H1 (cell line): ENCODE results near the gene SLC25A39. TPM values are rescaled to one million over a fixed set of nuclear protein-coding genes. Genes with fewer than 3 reads are reported as not detected.

Experiments used
- CTCF ChIA-PET: fragments of 300-600 bp; sonication (Branson Sonifier 250); formaldehyde crosslinking; loops from one replicate; lab custom pipeline; 2021; ENCODE audit not compliant: partially characterized antibody; lab: Charles Lee
- POLR2A ChIA-PET: fragments of 300-600 bp; sonication (Branson Sonifier 250); formaldehyde crosslinking; loops from one replicate; lab custom pipeline; 2021; ENCODE audit warnings: inconsistent platforms; ENCODE audit not compliant: partially characterized antibody; lab: Charles Lee
- DNase-seq, 2 experiments: peaks; one replicate each; pipeline versions ENCODE4 v3.0.0 to v3.0.0-alpha.2; 2010 to 2022; ENCODE audit warnings: low spot score in 2 of 2, low read depth in 1 of 2, mixed read lengths in 1 of 2
- FAIRE-seq: peaks from 2 replicates; lab custom pipeline; 2011; peaks lifted over from hg19 to GRCh38; lab: Jason Lieb, UNC
- H2AFZ ChIP-seq: 2 replicates; pipeline ENCODE4 v1.8.1; 2012; ENCODE audit warnings: low read length, inconsistent platforms
- H2AK5ac ChIP-seq: 2 replicates; pipeline ENCODE4 v1.6.1; 2013; ENCODE audit warnings: low read depth, low read length
- H2BK120ac ChIP-seq: replicated peaks from 2 replicates; pipeline ENCODE3; 2013; ENCODE audit warnings: low read depth, low read length, inconsistent platforms
- H2BK12ac ChIP-seq: 2 replicates; pipeline ENCODE4 v1.6.1; 2013; ENCODE audit warnings: low read depth, low read length
- H2BK15ac ChIP-seq: 2 replicates; pipeline ENCODE4 v1.6.1; 2013; ENCODE audit warnings: low read length
- H2BK20ac ChIP-seq: 2 replicates; pipeline ENCODE4 v1.6.1; 2013; ENCODE audit warnings: low read length
- H2BK5ac ChIP-seq: 2 replicates; pipeline ENCODE4 v1.6.1; 2013; ENCODE audit warnings: low read depth, low read length
- H3K14ac ChIP-seq: 2 replicates; pipeline ENCODE4 v1.6.1; 2013; ENCODE audit warnings: inconsistent platforms; ENCODE audit not compliant: insufficient read length
- H3K18ac ChIP-seq: 2 replicates; pipeline ENCODE4 v1.6.1; 2013; ENCODE audit warnings: low read length; ENCODE audit errors: extremely low read depth
- H3K23ac ChIP-seq: 2 replicates; pipeline ENCODE4 v1.6.1; 2013; ENCODE audit warnings: inconsistent platforms; ENCODE audit not compliant: insufficient read length
- H3K23me2 ChIP-seq: 2 replicates; pipeline ENCODE4 v1.6.1; 2013; ENCODE audit warnings: low read depth, low read length
- H3K27ac ChIP-seq: 2 replicates; pipeline ENCODE4 v1.6.1; 2011; ENCODE audit warnings: low read depth, low read length, inconsistent platforms
- H3K27me3 ChIP-seq, 4 experiments: replicated peaks in 1 of 4; 1 replicate in 1 of 4; 2 replicates in 3 of 4; pipeline versions ENCODE4 v1.6.1 to v1.8.1; 2011 to 2013; ENCODE audit warnings: low read length in 3 of 4, mild to moderate bottlenecking in 3 of 4, inconsistent platforms in 2 of 4, mixed read lengths in 2 of 4, moderate library complexity in 1 of 4; ENCODE audit not compliant: control insufficient read depth in 3 of 4, insufficient read depth in 3 of 4; ENCODE audit errors: extremely low read depth in 1 of 4
- H3K36me3 ChIP-seq, 4 experiments: 2 replicates each; pipeline versions ENCODE4 v1.6.1 to v1.8.1; 2011 to 2013; ENCODE audit warnings: mild to moderate bottlenecking in 4 of 4, low read length in 3 of 4, moderate library complexity in 2 of 4, control low read depth in 1 of 4, inconsistent platforms in 1 of 4; ENCODE audit not compliant: insufficient read depth in 4 of 4, control insufficient read depth in 2 of 4
- H3K4ac ChIP-seq: replicated peaks from 2 replicates; pipeline ENCODE3; 2013; ENCODE audit warnings: low read length, low read depth, mixed read lengths, inconsistent platforms; ENCODE audit not compliant: insufficient read length
- H3K4me1 ChIP-seq, 4 experiments: replicated peaks in 1 of 4; 1 replicate in 1 of 4; 2 replicates in 3 of 4; pipeline versions ENCODE4 v1.6.1 to v1.8.1; 2011 to 2013; ENCODE audit warnings: low read length in 3 of 4, inconsistent platforms in 2 of 4, mixed read lengths in 1 of 4; ENCODE audit not compliant: insufficient read depth in 4 of 4, control insufficient read depth in 3 of 4
- H3K4me2 ChIP-seq, 2 experiments: 2 replicates each; pipeline versions ENCODE4 v1.6.1 to v1.8.1; 2011 to 2013; ENCODE audit warnings: low read depth in 2 of 2, low read length in 2 of 2, control low read depth in 1 of 2, inconsistent platforms in 1 of 2, mild to moderate bottlenecking in 1 of 2; ENCODE audit not compliant: insufficient read depth in 1 of 2
- H3K4me3 ChIP-seq, 4 experiments: fragments of 200-600, 300-600 bp in 1 of 4; sonication (generic), shearing (Covaris generic), sonication (Bioruptor Twin) in 1 of 4; 2 replicates each; pipeline versions ENCODE4 v1.5.1 to v1.8.1; 2011 to 2016; ENCODE audit warnings: low read length in 4 of 4, low read depth in 3 of 4, control low read depth in 2 of 4, inconsistent platforms in 2 of 4, mild to moderate bottlenecking in 2 of 4, mixed read lengths in 1 of 4, moderate library complexity in 1 of 4; ENCODE audit not compliant: insufficient read depth in 2 of 4; ENCODE audit errors: extremely low read depth in 1 of 4
- H3K56ac ChIP-seq: replicated peaks from 2 replicates; pipeline ENCODE3; 2013; ENCODE audit warnings: low read depth, mild to moderate bottlenecking, mixed read lengths, low read length, inconsistent platforms; ENCODE audit not compliant: insufficient read length
- H3K79me1 ChIP-seq: 2 replicates; pipeline ENCODE4 v1.6.1; 2013; ENCODE audit warnings: low read depth, low read length, control low read depth
- H3K79me2 ChIP-seq, 2 experiments: 2 replicates each; pipeline versions ENCODE4 v1.6.1 to v1.8.1; 2012 to 2013; ENCODE audit warnings: low read length in 2 of 2, mild to moderate bottlenecking in 2 of 2, inconsistent platforms in 1 of 2; ENCODE audit not compliant: insufficient read depth in 2 of 2, control insufficient read depth in 1 of 2
- H3K9ac ChIP-seq, 4 experiments: replicated peaks in 1 of 4; 1 replicate in 1 of 4; 2 replicates in 3 of 4; pipeline versions ENCODE4 v1.6.1 to v1.8.1; 2011 to 2013; ENCODE audit warnings: low read depth in 3 of 4, low read length in 3 of 4, control low read depth in 2 of 4, mild to moderate bottlenecking in 2 of 4, moderate library complexity in 2 of 4, inconsistent platforms in 1 of 4; ENCODE audit errors: extremely low read depth in 1 of 4
- H3K9me3 ChIP-seq, 2 experiments: 2 replicates each; pipeline versions ENCODE4 v1.6.1 to v1.8.1; 2012 to 2013; ENCODE audit warnings: mild to moderate bottlenecking in 2 of 2, moderate library complexity in 2 of 2, control low read depth in 1 of 2, inconsistent platforms in 1 of 2, low read depth in 1 of 2, low read length in 1 of 2, mixed read lengths in 1 of 2; ENCODE audit not compliant: insufficient read depth in 2 of 2
- H4K20me1 ChIP-seq, 2 experiments: replicated peaks in 1 of 2; 2 replicates each; pipeline versions ENCODE3 to v1.8.1; 2011 to 2013; ENCODE audit warnings: inconsistent platforms in 2 of 2, low read length in 2 of 2, mild to moderate bottlenecking in 1 of 2; ENCODE audit not compliant: insufficient read depth in 2 of 2, control insufficient read depth in 1 of 2
- H4K5ac ChIP-seq: 2 replicates; pipeline ENCODE4 v1.6.1; 2013; ENCODE audit warnings: low read length, low read depth, mixed read lengths, inconsistent platforms; ENCODE audit not compliant: insufficient read length
- H4K8ac ChIP-seq: 2 replicates; pipeline ENCODE4 v1.8.0; 2013; ENCODE audit warnings: mild to moderate bottlenecking, moderate library complexity, low read length, inconsistent platforms; ENCODE audit not compliant: insufficient read depth; ENCODE audit errors: extremely low read depth
- H4K91ac ChIP-seq: replicated peaks from 2 replicates; pipeline ENCODE3; 2013; ENCODE audit warnings: low read length, mixed read lengths, inconsistent platforms; ENCODE audit not compliant: insufficient read length
- HDAC6 ChIP-seq: IDR thresholded peaks from one replicate; pipeline ENCODE4 v1.7.1; 2012; ENCODE audit warnings: low read depth, mild to moderate bottlenecking, inconsistent platforms, low read length, moderate library complexity
- whole genome bisulfite sequencing, 2 experiments: shearing (Covaris generic) in 1 of 2; methylation state at CpG; one replicate each; pipeline versions ENCODE4 v1.1.6 to v1.1.7; 2013 to 2015; ENCODE audit warnings: low lambda C conversion rate in 2 of 2, mixed read lengths in 2 of 2, inconsistent platforms in 1 of 2, low coverage in 1 of 2, missing lambda C conversion rate in 1 of 2; ENCODE audit not compliant: insufficient replicate concordance in 2 of 2, insufficient coverage in 1 of 2, insufficient read length in 1 of 2; ENCODE audit errors: extremely low coverage in 1 of 2, missing lambda C conversion rate in 1 of 2; 5-methylcytosine and 5-hydroxymethylcytosine counted together
- polyA plus RNA-seq, 7 experiments: library from polyadenylated mRNA; depleted of rRNA in 3 of 7; stranded (reverse) in 5 of 7; unstranded in 2 of 7; fragments of >200 nt in 5 of 7; fragments of 200-250 nt in 2 of 7; gene quantifications; 1 replicate in 5 of 7; 2 replicates in 1 of 7; 4 replicates in 1 of 7; pipeline versions ENCODE4 v1.2.1 to v1.2.3, GENCODE V29; 2011 to 2013; ENCODE audit warnings: missing spikeins in 2 of 7, mixed read lengths in 2 of 7
- total RNA-seq: library from RNA; stranded (reverse); fragmentation: NEBNext Ultra II Directional; extraction: Animal tissue kit (Norgen Biotek cat#: 25700); gene quantifications from 2 replicates; pipeline ENCODE4 v1.2.1, GENCODE V29; 2021
- TF ChIP-seq, protein P1 (sequence below), 3 experiments: IDR thresholded peaks; 1 replicate in 2 of 3; 2 replicates in 1 of 3; pipeline versions ENCODE4 v1.5.1 to v1.6.1; 2011; ENCODE audit warnings: low read length in 3 of 3, mild to moderate bottlenecking in 3 of 3, inconsistent platforms in 2 of 3, low read depth in 1 of 3, moderate library complexity in 1 of 3; ENCODE audit not compliant: insufficient read depth in 1 of 3; ENCODE audit errors: control extremely low read depth in 1 of 3

SLC25A39 gene
- total and polyA plus RNA-seq, 2 of the 8 experiments (the other 6 are each of a cell fraction or from before 2014, with no cell fraction given), result 200 to 291 TPM

DNA sequence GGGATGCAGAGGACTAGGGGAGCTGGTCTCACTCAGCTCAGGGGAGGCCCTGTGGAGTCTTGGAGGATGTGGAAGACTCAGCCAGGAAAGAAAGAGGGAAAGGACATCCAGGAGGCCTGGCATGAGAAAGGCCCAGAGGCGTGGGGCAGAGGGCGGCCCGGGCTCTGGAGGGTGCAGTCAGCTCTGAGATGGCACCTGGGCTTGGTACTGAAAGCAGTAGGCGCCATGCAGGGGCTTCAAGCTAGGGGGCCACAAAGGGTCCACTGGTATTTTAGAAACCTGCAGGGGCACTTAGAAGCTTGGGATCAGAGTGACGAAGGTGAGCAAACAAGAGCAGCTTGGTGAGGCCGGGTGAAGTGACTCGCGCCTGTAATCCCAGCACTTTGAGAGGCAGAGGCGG lies 33.4 kb upstream of the SLC25A39 start:
- peaks cover 9 to 27% (median 20%) of the 10 kb centered on the region in 4 experiments for H3K4me1 ChIP-seq
- no peak overlapping the region for H4K8ac ChIP-seq
- H3K23ac ChIP-seq, result no peak overlapping the region
- H2BK20ac ChIP-seq, result no peak overlapping the region
- no peaks in the 10 kb centered on the region; a peak in 2 of 7 replicates for H3K27me3 ChIP-seq
- WGBS, 2 experiments, result 92% methylated on average over 9 of the region's 9 CpGs; no CpG with 5 or more reads in 1 of the 2 experiments
- no peak for DNase-seq
- no peak overlapping the region for H2BK15ac ChIP-seq
- H3K14ac ChIP-seq, result no peak overlapping the region
- H3K79me1 ChIP-seq, result peaks cover 12% of the 10 kb centered on the region
- no peak overlapping the region for H2BK12ac ChIP-seq
- peaks cover 3 to 27% of the 10 kb centered on the region in 2 experiments for H4K20me1 ChIP-seq
- H2AK5ac ChIP-seq, result no peak overlapping the region
- H4K91ac ChIP-seq, result no peak overlapping the region
- no peak overlapping the region for H4K5ac ChIP-seq
- no peak for TF ChIP-seq HDAC6
- TF ChIP-seq, protein P1, sequence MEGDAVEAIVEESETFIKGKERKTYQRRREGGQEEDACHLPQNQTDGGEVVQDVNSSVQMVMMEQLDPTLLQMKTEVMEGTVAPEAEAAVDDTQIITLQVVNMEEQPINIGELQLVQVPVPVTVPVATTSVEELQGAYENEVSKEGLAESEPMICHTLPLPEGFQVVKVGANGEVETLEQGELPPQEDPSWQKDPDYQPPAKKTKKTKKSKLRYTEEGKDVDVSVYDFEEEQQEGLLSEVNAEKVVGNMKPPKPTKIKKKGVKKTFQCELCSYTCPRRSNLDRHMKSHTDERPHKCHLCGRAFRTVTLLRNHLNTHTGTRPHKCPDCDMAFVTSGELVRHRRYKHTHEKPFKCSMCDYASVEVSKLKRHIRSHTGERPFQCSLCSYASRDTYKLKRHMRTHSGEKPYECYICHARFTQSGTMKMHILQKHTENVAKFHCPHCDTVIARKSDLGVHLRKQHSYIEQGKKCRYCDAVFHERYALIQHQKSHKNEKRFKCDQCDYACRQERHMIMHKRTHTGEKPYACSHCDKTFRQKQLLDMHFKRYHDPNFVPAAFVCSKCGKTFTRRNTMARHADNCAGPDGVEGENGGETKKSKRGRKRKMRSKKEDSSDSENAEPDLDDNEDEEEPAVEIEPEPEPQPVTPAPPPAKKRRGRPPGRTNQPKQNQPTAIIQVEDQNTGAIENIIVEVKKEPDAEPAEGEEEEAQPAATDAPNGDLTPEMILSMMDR (IDR thresholded peaks at IDR 0.05; ENCODE audit: control extremely low read depth in 1 of 3, insufficient read depth in 1 of 3, low read depth in 1 of 3, low read length in 3 of 3), result peak in 1 of 3 experiments; percentile 8; a peak in 1 of 4 replicates
- TF ChIP-seq, all 59 proteins: peak for 1
- no peak overlapping the region for H3K56ac ChIP-seq
- H3K4me2 ChIP-seq, result no peak overlapping the region
- H3K36me3 ChIP-seq, result peaks cover 0 to 6% (median 1%) of the 10 kb centered on the region in 4 experiments; a peak in 1 of 8 replicates
- H2BK5ac ChIP-seq, result no peak overlapping the region
- H3K4me3 ChIP-seq, result no peak overlapping the region
- FAIRE-seq, result no peak
- no peak overlapping the region for H2AFZ ChIP-seq
- H3K9ac ChIP-seq, result no peak overlapping the region
- H3K23me2 ChIP-seq, result peaks cover 10% of the 10 kb centered on the region; the same call in 1 of the 2 replicates
- peaks cover 0 to 7% of the 10 kb centered on the region in 2 experiments; a peak in 1 of 4 replicates for H3K79me2 ChIP-seq
- H3K27ac ChIP-seq, result no peak overlapping the region
- H3K4ac ChIP-seq, result no peak overlapping the region
- CTCF ChIA-PET, result interaction anchor here (0.5 to 10.1 kb wide), 16 partner anchors 8 to 276 kb away, joined by 3 to 177 read pairs (median 3); partner anchors contain the start of gene GRN
- H2BK120ac ChIP-seq, result no peak overlapping the region
- no peak overlapping the region for H3K18ac ChIP-seq
- H3K9me3 ChIP-seq, result no peaks in the 10 kb centered on the region
- POLR2A ChIA-PET, result interaction anchor here (0.7 to 2.0 kb wide), 5 partner anchors 11 to 189 kb away, joined by 3 to 6 read pairs (median 3); no protein-coding TSS in a partner anchor
